CD4-positive, alpha-beta memory T cell (primary cell): ENCODE results near the gene CEACAM18. TPM values are rescaled to one million over a fixed set of nuclear protein-coding genes. Genes with fewer than 3 reads are reported as not detected.
A peak's percentile ranks its signal among the peaks of the same experiment; 100 is the strongest.

ENCODE experiments used
- CTCF ChIA-PET: fragments of 350-600 bp; sonication (Branson Sonifier 250); formaldehyde crosslinking; loops from one replicate; lab custom pipeline; 2021; ENCODE audit warnings: inconsistent platforms; ENCODE audit not compliant: partially characterized antibody; lab: Charles Lee
- POLR2A ChIA-PET: fragments of 350-600 bp; sonication (Branson Sonifier 250); formaldehyde crosslinking; loops from one replicate; lab custom pipeline; 2021; ENCODE audit not compliant: partially characterized antibody; lab: Charles Lee
- DNase-seq, 5 donors: peaks; one replicate each; pipeline versions ENCODE4 v3.0.0 to v3.0.0-alpha.2; 2020 to 2022; ENCODE audit warnings: mixed read lengths in 1 of 5
- H3K27ac ChIP-seq: one replicate; pipeline ENCODE4 v1.7.0; 2013; ENCODE audit warnings: low read depth, low read length
- H3K27me3 ChIP-seq: 2 replicates; pipeline ENCODE4 v1.7.0; 2013; ENCODE audit warnings: mild to moderate bottlenecking, low read length, moderate library complexity; ENCODE audit not compliant: insufficient read depth
- H3K36me3 ChIP-seq: 2 replicates; pipeline ENCODE4 v1.7.0; 2013; ENCODE audit warnings: mild to moderate bottlenecking, low read length, moderate library complexity; ENCODE audit not compliant: insufficient read depth
- H3K4me1 ChIP-seq: 2 replicates; pipeline ENCODE4 v1.7.0; 2013; ENCODE audit warnings: mild to moderate bottlenecking, low read length, moderate library complexity; ENCODE audit not compliant: insufficient read depth
- H3K4me3 ChIP-seq, 2 donors: one replicate each; pipeline ENCODE4 v1.7.0; 2013; ENCODE audit warnings: low read length in 2 of 2, mild to moderate bottlenecking in 1 of 2
- H3K9me3 ChIP-seq, 2 donors: one replicate each; pipeline ENCODE4 v1.7.0; 2013; ENCODE audit warnings: low read length in 2 of 2, control low read depth in 1 of 2; ENCODE audit not compliant: control insufficient read depth in 1 of 2
- H3K27ac Mint-ChIP-seq, 7 donors: one replicate each; pipeline ENCODE4 v1.8.0; 2020 to 2021; ENCODE audit warnings: mixed read lengths in 7 of 7, mild to moderate bottlenecking in 6 of 7, inconsistent platforms in 3 of 7, moderate library complexity in 3 of 7
- H3K27me3 Mint-ChIP-seq, 2 donors: one replicate each; pipeline ENCODE4 v1.8.0; 2020 to 2021; ENCODE audit warnings: mixed read lengths in 2 of 2
- H3K36me3 Mint-ChIP-seq, 2 donors: one replicate each; pipeline ENCODE4 v1.8.0; 2020 to 2021; ENCODE audit warnings: mixed read lengths in 2 of 2, inconsistent platforms in 1 of 2, mild to moderate bottlenecking in 1 of 2
- H3K4me1 Mint-ChIP-seq, 4 donors: one replicate each; pipeline ENCODE4 v1.8.0; 2020 to 2021; ENCODE audit warnings: mixed read lengths in 4 of 4, mild to moderate bottlenecking in 1 of 4
- H3K4me3 Mint-ChIP-seq, 8 donors: one replicate each; pipeline ENCODE4 v1.8.0; 2020 to 2021; ENCODE audit warnings: mixed read lengths in 8 of 8, mild to moderate bottlenecking in 7 of 8, moderate library complexity in 6 of 8, inconsistent platforms in 3 of 8
- H3K9me3 Mint-ChIP-seq, 8 donors: one replicate each; pipeline ENCODE4 v1.8.0; 2020 to 2021; ENCODE audit warnings: mixed read lengths in 8 of 8, mild to moderate bottlenecking in 5 of 8, inconsistent platforms in 3 of 8, moderate library complexity in 1 of 8
- intact Hi-C: fragments of 100-400 bp; cut with micrococcal nuclease; formaldehyde crosslinking; loops from one replicate; pipeline ENCODE4 v1.15.1; 2023
- polyA plus RNA-seq, 2 donors: library from polyadenylated mRNA; unstranded; fragments of 300-500 nt; fragmentation: Illumina TruSeq; gene quantifications; one replicate each; pipeline ENCODE4 v1.2.3, GENCODE V29; 2021
- total RNA-seq, 2 experiments: library from RNA; stranded (reverse); gene quantifications; one replicate each; pipeline ENCODE4 v1.2.3, GENCODE V29; 2021

Gene CEACAM18
- total and polyA plus RNA-seq, 4 experiments from 2014 or later = not detected

DNA sequence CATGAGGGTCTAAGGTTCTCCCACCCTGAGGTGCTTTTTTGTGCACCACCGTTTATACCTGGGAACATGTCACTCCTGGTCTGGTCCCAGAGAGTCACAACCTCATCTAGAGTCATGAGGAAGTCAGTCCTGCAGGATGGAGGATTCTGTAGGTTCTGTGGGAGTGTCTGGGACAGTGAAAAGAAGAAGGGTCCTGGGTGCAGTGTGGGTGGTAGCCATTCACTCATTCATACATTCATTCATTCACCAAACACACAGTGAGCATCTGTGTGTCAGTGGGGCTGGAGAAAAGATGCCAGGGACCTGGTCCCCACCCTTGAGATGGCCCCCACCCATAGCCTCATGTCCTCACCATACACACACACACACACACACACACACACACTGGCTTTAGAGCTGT is 8.7 kb upstream of the CEACAM18 start:
- ChIA-PET POLR2A (no interaction called here), CTCF (interaction anchor here (0.9 to 1.5 kb wide), 4 partner anchors 16 to 48 kb away, joined by 3 read pairs; no protein-coding TSS in a partner anchor)
- intact Hi-C loops = no loop called here
- Histone ChIP-seq H3K4me1 (no peaks in the 10 kb centered on the region), H3K27me3 (no peaks in the 10 kb centered on the region), H3K9me3 (no peaks in the 10 kb centered on the region), H3K27ac (no peak overlapping the region), H3K36me3 (no peaks in the 10 kb centered on the region), H3K4me3 (no peak overlapping the region)
- no peak overlapping the region for H3K4me3 Mint-ChIP-seq
- H3K4me1 Mint-ChIP-seq = peaks cover 1 to 11% (median 3%) of the 10 kb centered on the region in 4 donors
- no peaks in the 10 kb centered on the region for H3K9me3 Mint-ChIP-seq
- DNase-seq = no peak
- no peaks in the 10 kb centered on the region for H3K36me3 Mint-ChIP-seq
- H3K27me3 Mint-ChIP-seq = peaks cover 12 to 26% of the 10 kb centered on the region in 2 donors
- no peak overlapping the region for H3K27ac Mint-ChIP-seq

DNA sequence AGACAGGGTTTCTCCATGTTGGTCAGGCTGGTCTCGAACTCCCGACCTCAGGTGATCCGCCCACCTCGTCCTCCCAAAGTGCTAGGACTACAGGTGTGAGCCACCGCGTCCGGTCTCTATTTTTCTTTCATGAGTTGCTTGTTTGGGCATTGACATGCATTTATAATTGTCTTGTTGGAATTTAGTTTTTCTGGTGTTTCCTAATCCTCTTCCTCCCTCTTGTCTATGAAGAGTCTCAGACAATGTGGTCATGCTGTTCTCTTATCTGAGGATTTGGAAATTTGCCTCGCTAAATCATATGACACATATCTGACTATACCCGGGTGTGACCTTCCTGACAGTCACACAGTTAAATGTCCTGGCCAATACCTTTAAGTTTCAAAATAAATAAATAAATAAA is 7.4 kb upstream of the CEACAM18 start:
- peaks cover 9 to 22% of the 10 kb centered on the region in 2 donors for H3K27me3 Mint-ChIP-seq
- Histone ChIP-seq H3K4me3 (no peak overlapping the region), H3K9me3 (no peaks in the 10 kb centered on the region), H3K27ac (no peak overlapping the region), H3K36me3 (no peaks in the 10 kb centered on the region), H3K27me3 (no peaks in the 10 kb centered on the region), H3K4me1 (no peaks in the 10 kb centered on the region)
- DNase-seq = no peak
- peaks cover 0 to 3% (median 0%) of the 10 kb centered on the region in 8 donors for H3K9me3 Mint-ChIP-seq
- peaks cover 1 to 11% (median 3%) of the 10 kb centered on the region in 4 donors for H3K4me1 Mint-ChIP-seq
- H3K4me3 Mint-ChIP-seq = no peak overlapping the region
- intact Hi-C loops = no loop called here
- H3K27ac Mint-ChIP-seq = no peak overlapping the region
- ChIA-PET POLR2A (no interaction called here), CTCF (interaction anchor here (0.9 to 4.7 kb wide), 6 partner anchors 13 to 186 kb away, joined by 3 to 41 read pairs (median 3); no protein-coding TSS in a partner anchor)
- H3K36me3 Mint-ChIP-seq = no peaks in the 10 kb centered on the region

DNA sequence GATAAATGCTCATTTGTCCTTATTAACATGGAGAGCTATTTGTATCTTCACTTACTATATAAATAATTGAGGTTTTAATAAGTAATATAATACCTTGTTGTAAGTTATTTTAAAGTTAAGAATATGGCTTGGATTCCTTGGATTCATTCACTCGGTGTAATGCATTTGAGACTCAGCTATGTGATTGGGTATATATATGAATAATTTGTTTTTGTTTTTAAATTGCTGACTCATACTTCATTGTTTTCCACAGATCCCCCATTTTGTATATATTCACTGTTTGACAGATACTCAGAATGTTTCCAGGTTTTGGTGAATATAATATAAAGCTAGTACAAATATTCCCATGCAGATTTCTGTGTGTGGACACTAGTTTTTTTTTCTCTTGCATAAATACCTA is 6.8 kb upstream of the CEACAM18 start:
- no peak for DNase-seq
- intact Hi-C loops = no loop called here
- Histone ChIP-seq H3K36me3 (no peaks in the 10 kb centered on the region), H3K27ac (no peak overlapping the region), H3K27me3 (no peaks in the 10 kb centered on the region), H3K9me3 (no peaks in the 10 kb centered on the region), H3K4me3 (no peak overlapping the region), H3K4me1 (no peaks in the 10 kb centered on the region)
- Mint-ChIP-seq H3K27ac (no peak overlapping the region), H3K4me3 (no peak overlapping the region), H3K36me3 (no peaks in the 10 kb centered on the region), H3K4me1 (peaks cover 1 to 11% (median 3%) of the 10 kb centered on the region in 4 donors), H3K27me3 (peaks cover 9 to 22% of the 10 kb centered on the region in 2 donors), H3K9me3 (peaks cover 0 to 6% (median 0%) of the 10 kb centered on the region in 8 donors)
- POLR2A ChIA-PET = interaction anchor here (2.1 kb wide), 1 partner anchor 30 kb away, joined by 6 read pairs; no protein-coding TSS in a partner anchor
- CTCF ChIA-PET = interaction anchor here (0.8 to 4.7 kb wide), 7 partner anchors 13 to 186 kb away, joined by 3 to 41 read pairs (median 3); no protein-coding TSS in a partner anchor

DNA sequence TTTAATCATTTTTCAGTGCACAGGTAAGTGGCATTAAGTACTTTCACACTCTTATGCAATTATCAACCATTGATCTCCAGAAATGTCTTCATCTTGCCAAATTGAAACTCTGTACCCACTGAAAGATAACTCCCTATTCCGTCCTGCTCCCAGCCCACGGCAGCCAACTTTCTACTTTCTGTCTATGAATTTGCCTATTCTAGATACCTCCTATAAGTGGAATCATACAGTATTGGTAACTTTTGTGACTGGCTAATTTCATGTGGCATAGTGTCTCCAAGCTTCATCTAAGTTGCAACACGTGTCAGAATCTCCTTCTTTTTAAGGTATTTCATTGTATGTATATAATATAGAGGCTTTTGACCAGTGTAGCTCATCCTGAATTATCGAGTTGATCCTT is 5.7 kb upstream of the CEACAM18 start:
- Histone ChIP-seq H3K4me1 (no peaks in the 10 kb centered on the region), H3K27ac (no peak overlapping the region), H3K9me3 (no peaks in the 10 kb centered on the region), H3K4me3 (no peak overlapping the region), H3K36me3 (no peaks in the 10 kb centered on the region), H3K27me3 (peaks cover 4% of the 10 kb centered on the region)
- no peak for DNase-seq
- CTCF ChIA-PET = interaction anchor here (0.6 to 4.7 kb wide), 22 partner anchors 9 to 325 kb away, joined by 3 to 41 read pairs (median 5); no protein-coding TSS in a partner anchor
- no peak overlapping the region for H3K4me3 Mint-ChIP-seq
- H3K27ac Mint-ChIP-seq = no peak overlapping the region
- intact Hi-C loops = loop anchor here (1.0 to 2.0 kb wide), 5 partner anchors 31 to 306 kb away; no protein-coding TSS in a partner anchor
- no peaks in the 10 kb centered on the region for H3K36me3 Mint-ChIP-seq
- POLR2A ChIA-PET = interaction anchor here (2.1 kb wide), 1 partner anchor 31 kb away, joined by 6 read pairs; no protein-coding TSS in a partner anchor
- H3K4me1 Mint-ChIP-seq = peaks cover 1 to 7% (median 2%) of the 10 kb centered on the region in 4 donors
- H3K27me3 Mint-ChIP-seq = peaks cover 9 to 26% of the 10 kb centered on the region in 2 donors
- H3K9me3 Mint-ChIP-seq = peaks cover 0 to 6% (median 0%) of the 10 kb centered on the region in 8 donors

DNA sequence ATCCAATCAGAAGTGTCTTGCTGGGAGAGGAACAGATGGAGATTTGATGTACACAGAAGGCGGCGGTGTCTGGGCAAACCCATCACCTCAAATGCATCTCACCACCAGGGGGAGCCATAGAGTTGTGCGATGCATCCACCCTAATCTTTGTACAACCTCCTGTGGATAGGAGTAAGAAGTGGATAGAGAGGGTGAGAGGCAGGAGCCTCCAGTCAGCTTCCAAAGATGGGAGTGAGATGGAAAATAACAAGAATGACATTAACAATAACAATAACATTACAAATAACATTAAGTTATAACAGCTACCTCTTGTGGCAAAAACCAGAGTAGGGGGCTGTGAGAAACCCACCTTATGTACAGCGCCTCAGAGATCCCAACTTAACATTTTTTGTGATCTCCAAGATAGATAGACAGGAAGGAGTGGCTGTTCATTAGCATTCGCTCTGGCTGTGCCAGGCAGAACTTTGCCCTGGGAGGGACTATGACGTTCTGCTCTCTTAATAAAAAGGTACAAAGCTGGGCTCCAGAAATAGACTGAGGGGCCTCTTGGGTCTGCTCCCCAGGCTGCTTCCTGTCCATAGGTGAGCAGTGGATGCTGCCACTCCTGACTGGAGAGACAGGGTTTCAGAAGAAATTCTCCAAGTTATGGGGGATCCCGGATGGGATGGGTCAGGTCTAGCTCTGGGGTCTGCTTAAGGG is 5.2 kb upstream of the CEACAM18 start:
- Histone ChIP-seq H3K27me3 (peaks cover 4% of the 10 kb centered on the region), H3K27ac (no peak overlapping the region), H3K4me1 (no peaks in the 10 kb centered on the region), H3K4me3 (no peak overlapping the region), H3K36me3 (no peaks in the 10 kb centered on the region), H3K9me3 (no peaks in the 10 kb centered on the region)
- H3K9me3 Mint-ChIP-seq = peaks cover 0 to 6% (median 0%) of the 10 kb centered on the region in 8 donors
- H3K36me3 Mint-ChIP-seq = no peaks in the 10 kb centered on the region
- H3K4me3 Mint-ChIP-seq = no peak overlapping the region
- H3K27ac Mint-ChIP-seq = no peak overlapping the region
- peak; percentile 57 to 68 (median 61) for DNase-seq
- H3K27me3 Mint-ChIP-seq = peaks cover 9 to 24% of the 10 kb centered on the region in 2 donors
- H3K4me1 Mint-ChIP-seq = peaks cover 0 to 2% (median 1%) of the 10 kb centered on the region in 4 donors
- CTCF ChIA-PET = interaction anchor here (0.6 to 4.7 kb wide), 26 partner anchors 9 to 324 kb away, joined by 3 to 41 read pairs (median 5); no protein-coding TSS in a partner anchor
- intact Hi-C loops = loop anchor here (1.0 to 2.0 kb wide), 5 partner anchors 32 to 305 kb away; no protein-coding TSS in a partner anchor
- POLR2A ChIA-PET = interaction anchor here (2.1 kb wide), 1 partner anchor 31 kb away, joined by 6 read pairs; no protein-coding TSS in a partner anchor

DNA sequence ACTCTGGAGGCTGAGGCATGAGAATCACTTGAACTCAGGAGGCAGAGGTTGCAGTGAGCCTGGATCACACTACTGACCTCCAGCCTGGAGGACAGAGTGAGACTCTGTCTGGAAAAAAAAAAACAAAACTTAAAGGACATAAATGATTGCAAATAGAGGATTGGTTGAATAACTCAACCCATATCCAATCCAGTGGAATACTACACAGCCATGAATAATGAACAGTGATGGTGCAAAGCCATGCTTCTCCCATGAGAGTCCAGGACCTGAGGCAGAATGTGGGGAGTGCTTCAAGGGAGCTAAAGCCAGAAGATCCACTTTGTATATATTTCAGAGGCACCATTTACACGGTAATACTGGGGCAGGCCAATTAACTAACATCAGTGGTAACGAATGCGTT is 2.2 kb upstream of the CEACAM18 start:
- H3K4me3 Mint-ChIP-seq = no peak overlapping the region
- CTCF ChIA-PET = no interaction called here
- Histone ChIP-seq H3K4me1 (no peaks in the 10 kb centered on the region), H3K27me3 (peaks cover 4% of the 10 kb centered on the region), H3K27ac (no peak overlapping the region), H3K9me3 (no peaks in the 10 kb centered on the region), H3K36me3 (no peaks in the 10 kb centered on the region), H3K4me3 (no peak overlapping the region)
- no peak overlapping the region for H3K27ac Mint-ChIP-seq
- peaks cover 0 to 1% (median 0%) of the 10 kb centered on the region in 4 donors for H3K4me1 Mint-ChIP-seq
- intact Hi-C loops = no loop called here
- POLR2A ChIA-PET = no interaction called here
- DNase-seq = no peak
- no peaks in the 10 kb centered on the region for H3K36me3 Mint-ChIP-seq
- peaks cover 16 to 38% of the 10 kb centered on the region in 2 donors for H3K27me3 Mint-ChIP-seq
- H3K9me3 Mint-ChIP-seq = peaks cover 0 to 6% (median 0%) of the 10 kb centered on the region in 8 donors

DNA sequence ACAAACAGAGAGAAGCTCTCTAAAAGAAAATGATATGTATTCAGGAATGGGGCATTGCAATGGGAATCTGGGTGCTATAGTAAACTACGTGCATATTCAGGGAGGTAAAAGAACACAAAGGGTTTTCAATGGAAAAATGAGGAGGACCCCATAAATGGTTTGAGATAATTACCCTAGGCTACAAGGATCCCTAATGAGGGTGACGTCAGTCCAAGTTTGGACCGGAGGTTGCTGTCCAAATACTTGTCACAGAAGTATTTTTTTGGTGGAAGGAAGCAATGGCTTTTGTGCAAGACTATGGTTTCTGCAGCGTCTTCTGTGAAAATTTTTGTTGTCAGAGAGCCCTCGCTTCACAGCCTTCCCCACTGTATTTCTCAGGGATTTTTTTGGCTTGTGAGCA is 995 bp upstream of the CEACAM18 start:
- H3K27me3 ChIP-seq = peaks cover 4% of the 10 kb centered on the region
- H3K36me3 Mint-ChIP-seq = no peaks in the 10 kb centered on the region
- intact Hi-C loops = no loop called here
- ChIA-PET POLR2A (no interaction called here), CTCF (interaction anchor here (0.7 to 1.1 kb wide), 2 partner anchors 11 to 180 kb away, joined by 3 read pairs; no protein-coding TSS in a partner anchor)
- H3K4me3 ChIP-seq = no peak overlapping the region
- no peak overlapping the region for H3K4me3 Mint-ChIP-seq
- peaks cover 0 to 1% (median 0%) of the 10 kb centered on the region in 4 donors for H3K4me1 Mint-ChIP-seq
- no peaks in the 10 kb centered on the region for H3K36me3 ChIP-seq
- DNase-seq = no peak
- peaks cover 0 to 6% (median 0%) of the 10 kb centered on the region in 8 donors for H3K9me3 Mint-ChIP-seq
- no peaks in the 10 kb centered on the region for H3K9me3 ChIP-seq
- H3K27me3 Mint-ChIP-seq = peaks cover 14 to 40% of the 10 kb centered on the region in 2 donors
- H3K4me1 ChIP-seq = no peaks in the 10 kb centered on the region
- H3K27ac Mint-ChIP-seq = no peak overlapping the region
- H3K27ac ChIP-seq = no peak overlapping the region
